MM.1S (cell line): ENCODE measurements around the gene PSMD1.

ENCODE experiments used
- EZH2 ChIP-seq: fragments of 300-600 bp; sonication (generic); optimal IDR thresholded peaks from 2 replicates; pipeline ENCODE3; 2017; ENCODE audit warnings: low read depth, mild to moderate bottlenecking, antibody characterized with exemption, low read length, mixed read lengths
- TF ChIP-seq, protein P1 (sequence below): fragments of 300-600 bp; sonication (generic); IDR thresholded peaks from 2 replicates; pipeline ENCODE4 v1.5.1; 2016; ENCODE audit warnings: antibody characterized with exemption, low read length, mixed read lengths

DNA sequence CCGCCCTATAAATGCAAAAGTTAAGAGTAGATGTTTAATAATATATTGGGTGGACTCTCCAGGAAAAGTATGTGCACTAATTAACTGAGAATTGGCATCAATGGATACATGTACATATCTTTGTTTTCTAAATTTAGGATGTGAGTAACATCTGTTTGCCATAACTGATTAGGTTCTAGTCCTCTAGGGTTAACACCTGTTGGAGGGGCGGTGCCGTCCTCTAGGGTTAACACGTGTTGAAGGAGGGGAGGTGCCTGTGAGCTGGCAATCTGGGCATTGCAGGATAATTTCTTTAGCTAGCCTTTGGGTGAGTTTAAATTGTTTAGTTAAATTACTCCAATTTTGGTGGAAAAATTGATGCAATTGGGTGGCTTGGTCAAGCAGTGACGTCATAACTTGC is 37.3 kb downstream of the PSMD1 start:
- TF ChIP-seq, protein P1, sequence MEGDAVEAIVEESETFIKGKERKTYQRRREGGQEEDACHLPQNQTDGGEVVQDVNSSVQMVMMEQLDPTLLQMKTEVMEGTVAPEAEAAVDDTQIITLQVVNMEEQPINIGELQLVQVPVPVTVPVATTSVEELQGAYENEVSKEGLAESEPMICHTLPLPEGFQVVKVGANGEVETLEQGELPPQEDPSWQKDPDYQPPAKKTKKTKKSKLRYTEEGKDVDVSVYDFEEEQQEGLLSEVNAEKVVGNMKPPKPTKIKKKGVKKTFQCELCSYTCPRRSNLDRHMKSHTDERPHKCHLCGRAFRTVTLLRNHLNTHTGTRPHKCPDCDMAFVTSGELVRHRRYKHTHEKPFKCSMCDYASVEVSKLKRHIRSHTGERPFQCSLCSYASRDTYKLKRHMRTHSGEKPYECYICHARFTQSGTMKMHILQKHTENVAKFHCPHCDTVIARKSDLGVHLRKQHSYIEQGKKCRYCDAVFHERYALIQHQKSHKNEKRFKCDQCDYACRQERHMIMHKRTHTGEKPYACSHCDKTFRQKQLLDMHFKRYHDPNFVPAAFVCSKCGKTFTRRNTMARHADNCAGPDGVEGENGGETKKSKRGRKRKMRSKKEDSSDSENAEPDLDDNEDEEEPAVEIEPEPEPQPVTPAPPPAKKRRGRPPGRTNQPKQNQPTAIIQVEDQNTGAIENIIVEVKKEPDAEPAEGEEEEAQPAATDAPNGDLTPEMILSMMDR = no peak
- TF ChIP-seq EZH2 = no peak
